Activated CD4-positive, alpha-beta T cell treated with anti-CD3 and anti-CD28 coated beads, Interleukin-2, amount 50 U/mL, for 24 hours (primary cell): ENCODE measurements around the gene FNIP1.
"Not testable (repeated sequence)": the region's sequence is repeated elsewhere in the genome, so short reads cannot be mapped to it uniquely, and the experiment has no call there.

Experiments
- DNase-seq, 2 donors: peaks; one replicate each; pipeline ENCODE4 v3.0.0-alpha.2; 2020; ENCODE audit warnings: low read depth in 1 of 2, low spot score in 1 of 2

FNIP1 gene

DNA sequence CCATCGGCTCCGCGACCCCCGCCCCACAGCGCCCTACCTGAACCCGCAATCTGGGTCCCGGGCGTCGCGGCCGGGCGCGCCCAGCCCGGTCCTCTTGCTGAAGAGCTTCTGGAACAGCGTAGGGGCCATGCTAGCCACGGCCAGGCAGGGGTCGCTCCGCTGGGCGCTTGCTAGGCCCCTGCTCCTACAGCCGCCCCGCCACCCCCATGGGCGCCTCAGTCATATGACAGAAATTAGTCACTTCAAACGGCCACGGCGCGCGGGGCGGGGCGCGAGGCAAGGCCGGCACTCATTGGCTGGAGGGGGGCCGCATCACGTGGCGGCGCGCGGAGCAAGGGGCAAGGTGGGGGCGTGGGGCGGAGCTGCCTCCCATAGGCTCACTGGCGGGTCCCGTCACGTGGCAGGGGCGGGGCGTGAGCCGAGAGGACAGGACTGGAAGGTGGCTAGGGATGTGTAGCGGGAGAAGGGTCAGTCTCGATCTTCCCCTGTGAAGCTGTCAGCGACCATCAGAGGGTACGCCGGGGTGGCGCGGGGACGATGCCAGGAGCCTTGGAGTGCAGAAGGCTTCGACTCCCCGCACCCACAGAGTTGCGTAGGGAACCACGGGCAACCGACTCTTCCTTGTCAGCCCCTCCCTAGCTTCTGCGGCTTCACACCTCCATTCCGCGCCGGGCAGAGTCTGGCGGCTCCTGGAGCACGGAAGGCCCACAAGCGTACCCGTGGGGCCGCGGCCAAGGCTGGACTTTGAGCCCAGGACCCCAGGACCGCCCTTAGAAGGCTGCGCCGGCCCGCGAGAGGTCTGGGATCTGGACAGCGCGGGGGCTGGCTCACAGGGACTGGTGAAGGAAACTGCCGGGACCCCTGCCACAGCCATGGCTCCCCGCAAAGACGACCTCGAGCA, at the start of gene FNIP1:
TSS of gene FNIP1 (minus strand) at position 225 of the 901 bp plus-strand sequence. CDS start at position 129, 96 bp downstream.
- DNase-seq, result peak; percentile 95 to 97

DNA sequence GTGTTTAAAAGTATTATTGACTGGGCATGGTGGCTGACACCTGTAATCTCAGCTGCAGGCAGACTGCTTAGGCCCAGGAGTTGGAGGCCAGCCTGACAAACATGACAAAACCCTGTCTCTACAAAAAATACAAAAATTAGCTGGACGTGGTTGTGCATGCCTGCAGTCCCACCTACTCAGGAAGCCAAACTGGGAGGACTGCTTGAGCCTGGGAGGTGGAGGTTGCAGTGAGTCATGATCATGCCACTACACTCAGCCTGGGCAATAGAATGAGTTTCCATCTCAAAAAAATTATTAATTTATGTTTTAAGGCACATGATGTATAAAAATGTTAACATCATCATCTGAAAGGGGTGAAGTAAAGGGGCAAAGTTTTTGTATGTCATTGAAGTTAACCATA, 49.7 kb upstream of the FNIP1 start:
- DNase-seq, result no peak

DNA sequence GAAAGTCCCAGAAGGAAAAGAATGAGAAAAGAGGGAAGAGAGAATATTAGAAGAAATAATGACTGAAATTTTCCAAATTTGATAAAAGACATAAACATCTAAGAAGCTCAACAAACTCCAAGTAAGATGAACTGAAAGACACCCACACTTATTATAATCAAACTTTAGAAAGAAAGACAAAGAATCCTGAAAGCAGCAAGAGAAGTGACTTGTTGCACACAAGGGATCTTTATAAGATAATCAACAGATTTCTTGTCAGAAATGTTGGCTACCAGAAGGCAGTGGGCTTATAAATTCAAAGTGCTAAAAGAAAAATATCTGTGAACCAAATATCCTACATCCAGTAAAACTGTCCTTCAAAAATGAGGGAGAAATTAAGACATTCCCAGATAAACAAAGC, 49.0 kb upstream of the FNIP1 start:
- DNase-seq, result no peak

DNA sequence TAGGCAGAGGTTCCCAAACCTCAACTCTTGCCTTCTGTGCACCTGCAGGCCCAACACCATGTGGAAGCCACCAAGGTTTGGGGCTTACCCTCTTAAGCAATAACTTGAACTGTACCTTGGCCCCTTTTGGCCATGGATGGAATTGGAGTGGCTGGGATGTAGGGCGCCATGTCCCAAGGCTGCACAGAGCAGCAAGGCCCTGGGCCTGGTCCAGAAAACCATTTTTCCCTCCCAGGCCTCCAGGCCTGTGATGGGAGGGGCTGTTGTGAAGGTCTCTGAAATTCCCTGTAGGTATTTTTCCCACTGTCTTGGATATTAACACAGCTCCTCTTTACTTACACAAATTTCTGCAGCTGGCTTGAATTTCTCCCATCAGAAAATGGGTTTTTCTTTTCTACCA, 46.2 kb upstream of the FNIP1 start:
- not testable (repeated sequence) for DNase-seq

DNA sequence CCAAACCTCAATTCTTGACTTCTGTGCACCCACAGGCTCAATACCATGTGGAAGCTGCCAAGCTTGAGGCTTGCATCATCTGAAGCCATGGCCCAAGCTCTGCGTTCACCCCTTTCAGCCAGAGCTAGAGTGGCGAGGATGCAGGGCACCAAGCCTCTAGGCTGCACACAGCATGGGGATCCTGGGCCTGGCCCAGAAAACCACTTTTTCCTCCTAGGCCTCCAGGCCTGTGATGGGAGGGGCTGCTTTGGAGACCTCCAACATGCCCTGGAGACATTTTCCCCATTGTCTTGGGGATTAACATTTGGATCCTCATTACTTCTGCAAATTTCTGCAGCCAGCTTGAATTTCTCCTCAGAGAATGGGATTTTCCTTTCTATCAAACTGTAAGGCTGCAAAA, 35.9 kb upstream of the FNIP1 start:
- DNase-seq, result not testable (repeated sequence)

DNA sequence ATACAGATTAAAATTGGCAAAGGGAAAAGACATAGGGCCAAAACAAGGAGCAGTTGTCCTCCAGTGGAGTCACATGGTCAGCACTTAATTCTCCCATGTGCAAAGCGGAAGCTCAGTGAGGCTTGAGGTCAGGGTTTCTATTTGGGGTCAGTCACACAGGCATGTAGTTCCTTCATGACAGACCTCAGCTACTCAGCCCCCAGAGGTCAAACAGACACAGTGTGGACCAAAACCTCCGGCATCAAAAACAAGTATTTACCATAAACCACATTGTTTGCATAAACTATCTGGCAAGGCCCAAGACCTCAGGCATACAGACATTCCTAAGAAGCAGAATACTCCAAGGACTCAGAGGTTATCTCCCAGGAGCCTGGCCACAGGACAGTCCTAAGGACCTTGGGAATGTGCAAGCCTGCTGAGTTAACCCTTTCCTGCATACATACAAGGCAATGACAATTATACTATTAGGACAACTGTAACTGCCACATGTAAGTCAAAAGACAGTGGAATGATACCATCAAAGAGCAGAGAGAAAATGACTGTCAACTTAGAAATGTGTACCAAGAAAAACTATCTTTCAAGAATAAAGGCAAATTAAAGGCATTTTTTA, 28.7 kb upstream of the FNIP1 start:
- DNase-seq, result no peak

DNA sequence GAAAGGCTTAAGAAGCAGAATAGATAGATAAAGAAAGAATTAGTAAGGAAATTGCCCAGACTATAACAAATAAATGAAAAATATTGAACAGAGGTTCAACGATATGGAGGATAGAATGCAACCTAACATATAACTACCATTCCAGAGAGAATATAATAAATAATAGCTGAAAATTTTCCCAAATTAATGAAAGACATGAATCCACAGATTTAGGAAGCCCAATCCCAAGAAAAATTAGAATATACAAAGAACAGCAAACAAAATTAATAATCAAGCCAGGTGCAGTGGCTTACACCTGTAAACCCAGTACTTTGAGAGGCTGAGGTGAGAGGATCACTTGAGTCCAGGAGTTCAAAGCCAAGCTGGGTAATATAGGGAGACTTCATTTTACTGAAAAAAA, 27.8 kb upstream of the FNIP1 start:
- DNase-seq, result no peak

DNA sequence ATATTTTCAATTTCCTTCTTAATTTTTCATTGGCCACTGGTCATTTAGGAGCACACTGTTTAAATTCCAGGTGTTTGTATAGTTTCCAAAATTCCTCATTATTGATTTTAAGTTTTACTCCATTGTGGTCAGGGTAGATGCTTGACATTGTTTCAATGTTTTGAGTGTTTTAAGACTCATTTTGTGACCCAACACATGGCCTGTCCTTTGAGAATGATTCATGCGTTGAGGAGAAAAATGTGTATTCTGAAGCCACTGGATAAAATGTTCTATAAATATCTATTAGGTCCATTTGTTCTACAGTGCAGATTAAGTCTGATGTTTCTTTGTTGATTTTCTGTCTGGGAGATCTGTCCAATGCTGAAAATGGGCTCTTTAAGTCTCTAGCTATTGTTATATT, 24.4 kb upstream of the FNIP1 start:
- DNase-seq, result no peak

DNA sequence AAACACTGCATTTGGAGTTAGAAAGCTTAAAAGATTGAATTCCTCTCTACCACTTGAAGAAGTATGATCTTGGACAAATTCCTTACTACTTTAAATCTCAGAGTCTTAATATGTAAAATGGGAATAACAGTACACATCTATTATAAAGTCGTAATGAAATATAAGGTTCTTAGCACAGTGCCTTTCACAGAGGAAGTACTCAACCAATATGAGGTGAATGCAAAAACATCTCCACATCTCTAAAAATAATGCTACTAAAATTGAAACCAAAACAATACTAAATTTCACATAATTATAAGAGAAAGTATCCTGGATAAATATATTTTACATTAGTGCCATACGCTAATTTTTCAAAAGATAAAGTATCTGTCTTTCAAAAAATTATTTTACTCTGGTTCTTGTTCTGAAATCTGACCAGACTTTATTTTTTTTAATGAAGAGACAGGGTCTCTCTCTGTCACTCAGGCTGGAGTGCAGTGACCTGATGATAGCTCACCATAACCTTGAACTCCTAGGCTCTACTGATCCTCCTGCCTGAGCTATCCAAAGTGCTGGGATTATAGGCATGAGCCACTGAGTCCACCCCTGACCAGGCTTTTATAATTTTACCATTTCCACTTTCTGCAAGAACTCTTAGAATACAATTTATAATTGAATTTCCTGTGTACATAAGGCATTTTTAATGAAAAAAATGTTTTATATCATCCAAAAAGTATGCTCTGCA, 21.3 kb upstream of the FNIP1 start:
- no peak for DNase-seq

DNA sequence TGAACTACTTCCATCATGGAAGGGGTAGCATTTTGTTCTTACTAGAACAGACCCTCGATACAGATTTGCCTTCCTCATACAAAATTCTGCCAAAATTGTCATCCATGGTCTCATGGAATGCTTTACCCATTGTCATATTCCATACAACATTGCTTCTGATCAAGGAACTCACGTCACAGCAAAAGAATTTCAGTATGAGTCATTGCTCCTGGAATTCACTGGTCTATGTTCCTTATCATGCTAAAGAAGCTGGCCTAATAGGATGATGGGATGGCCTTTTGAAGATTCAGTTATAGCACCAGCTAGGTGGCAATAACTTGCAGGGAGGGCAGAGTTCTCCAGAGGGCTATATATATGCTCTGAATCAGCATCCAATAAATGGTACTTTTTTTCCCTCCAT, 18.2 kb upstream of the FNIP1 start:
- DNase-seq, result no peak

DNA sequence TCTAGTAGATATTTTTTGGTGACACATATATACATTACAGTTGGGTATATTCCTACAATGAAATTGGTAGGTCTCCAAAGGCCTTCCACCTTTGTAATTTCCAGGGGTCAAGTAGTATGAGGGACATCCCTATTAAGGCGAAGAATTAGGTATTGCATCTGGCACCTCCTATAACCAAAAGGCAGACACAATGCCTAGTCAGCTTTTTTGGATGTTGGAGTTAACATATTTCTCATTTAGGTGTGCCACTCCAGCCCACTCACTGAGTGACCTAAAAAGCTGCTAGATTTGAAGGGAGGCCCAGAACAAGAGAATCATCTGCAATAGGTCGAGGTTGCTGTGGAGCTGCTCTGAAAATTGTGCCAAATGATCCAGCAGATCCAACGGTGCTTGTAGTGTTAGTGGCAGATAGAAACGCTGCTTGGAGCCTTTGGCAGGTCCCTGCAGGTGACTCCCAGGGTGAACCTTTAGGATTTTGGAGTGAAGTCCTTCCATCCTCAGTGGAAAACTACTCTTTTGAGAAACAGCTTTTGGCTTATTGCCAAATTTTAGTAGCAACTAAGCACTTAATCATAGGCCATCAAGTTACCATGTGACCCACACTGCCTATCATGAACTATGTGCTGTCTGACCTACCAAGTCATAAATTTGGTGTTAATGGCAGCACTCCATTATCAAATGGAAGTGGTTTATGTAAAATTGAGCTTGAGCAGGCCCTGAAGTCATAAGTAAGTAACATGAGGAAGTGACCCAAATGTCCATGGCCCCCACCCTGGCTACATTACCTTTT, 15.7 kb upstream of the FNIP1 start:
- no peak for DNase-seq

DNA sequence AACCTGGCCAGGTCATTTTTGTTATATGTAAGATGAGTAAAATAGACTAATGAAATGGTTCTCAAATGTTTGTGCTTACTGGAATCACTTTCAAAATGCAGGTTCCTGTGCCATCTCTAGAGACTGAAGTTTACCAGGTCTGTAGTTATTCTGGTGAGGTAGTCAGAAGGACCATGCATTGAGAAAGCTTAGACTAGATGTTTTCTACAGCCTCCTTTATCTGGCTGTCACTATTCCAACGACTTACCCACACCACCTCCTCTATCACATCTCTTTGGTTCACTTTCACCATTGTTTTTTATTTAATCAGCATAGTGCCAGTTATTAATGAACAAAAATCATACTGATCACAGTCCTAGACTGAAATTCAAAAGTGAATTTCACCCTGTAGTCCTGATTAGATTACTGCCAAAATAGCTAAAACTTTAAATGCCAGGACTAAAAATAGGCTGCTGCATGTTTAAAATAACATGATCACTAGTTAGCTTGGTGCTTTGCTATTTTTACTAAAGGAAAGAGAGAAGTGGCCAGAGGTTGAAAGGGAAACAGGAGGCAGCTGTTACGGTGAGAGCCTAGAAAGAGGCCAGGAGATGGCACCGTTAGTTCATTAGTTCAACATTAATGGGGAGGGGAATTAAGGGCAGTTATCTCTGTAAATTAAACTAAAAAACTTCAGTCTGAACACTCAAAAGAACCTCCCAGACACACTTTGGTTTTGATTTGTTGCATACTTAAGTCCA, 13.9 kb upstream of the FNIP1 start:
- DNase-seq, result no peak

DNA sequence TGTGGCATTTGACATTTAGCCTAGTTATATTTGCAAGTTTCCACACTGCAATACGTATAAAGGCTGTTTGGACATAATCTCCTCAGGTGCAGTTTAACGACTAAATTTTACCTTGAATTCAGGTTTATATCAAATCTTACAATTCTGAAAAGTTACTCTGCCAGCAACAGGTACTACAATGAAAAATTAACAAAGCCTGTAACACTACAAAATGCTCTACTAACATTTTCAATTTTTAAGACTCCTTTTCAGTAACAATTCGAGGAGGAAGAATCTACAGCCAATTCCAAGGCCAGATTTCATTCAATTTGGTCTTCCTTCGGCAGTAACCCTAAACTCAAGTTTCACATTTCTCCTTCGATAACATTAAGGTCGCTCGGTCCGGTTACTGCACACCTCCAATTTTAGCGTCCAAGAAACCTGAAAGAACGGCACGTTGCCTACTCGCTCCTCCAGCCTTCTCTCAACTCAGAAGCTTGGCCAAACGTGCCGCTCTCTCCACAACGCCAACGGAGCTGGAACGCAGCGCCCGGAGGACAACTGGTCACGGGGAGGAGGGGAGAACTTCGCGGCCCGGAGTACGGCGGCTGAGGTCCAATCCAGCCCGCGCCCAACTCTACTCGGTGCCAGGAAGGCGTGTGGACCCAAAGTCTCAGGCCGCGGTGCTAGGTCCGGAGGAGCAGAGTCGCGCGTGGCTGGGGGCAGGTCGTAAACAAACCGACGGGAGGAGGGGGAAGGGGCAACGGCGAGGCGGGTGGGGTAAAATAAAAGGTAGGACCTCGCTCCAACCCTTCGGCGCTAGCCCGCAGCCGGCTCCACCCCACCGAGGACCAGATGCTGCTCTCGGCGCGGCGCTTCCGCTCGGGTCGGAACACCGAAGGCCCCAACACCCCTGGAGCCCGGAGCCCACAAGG, 681 bp downstream of the FNIP1 start:
- DNase-seq, result peak in 1 of 2 donors; percentile 3

DNA sequence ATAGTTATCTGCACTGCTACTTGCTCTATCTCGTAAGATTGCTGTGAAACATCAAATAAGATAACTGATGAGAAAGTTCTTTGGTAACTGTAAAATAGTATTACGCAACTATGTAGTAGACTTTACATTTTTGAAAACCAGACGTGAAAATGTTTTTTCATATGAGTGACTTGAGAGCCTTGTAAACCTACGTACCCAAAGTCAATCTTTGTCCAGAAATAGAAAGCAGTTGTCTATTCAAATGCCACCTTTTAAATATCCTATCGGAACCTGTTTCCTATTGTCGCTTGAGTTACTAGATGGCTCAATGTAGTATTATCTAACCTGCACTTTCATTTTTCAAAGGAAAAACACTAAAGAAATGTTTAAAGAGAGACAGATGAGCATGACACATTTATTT, 1.6 kb downstream of the FNIP1 start:
- DNase-seq, result no peak

DNA sequence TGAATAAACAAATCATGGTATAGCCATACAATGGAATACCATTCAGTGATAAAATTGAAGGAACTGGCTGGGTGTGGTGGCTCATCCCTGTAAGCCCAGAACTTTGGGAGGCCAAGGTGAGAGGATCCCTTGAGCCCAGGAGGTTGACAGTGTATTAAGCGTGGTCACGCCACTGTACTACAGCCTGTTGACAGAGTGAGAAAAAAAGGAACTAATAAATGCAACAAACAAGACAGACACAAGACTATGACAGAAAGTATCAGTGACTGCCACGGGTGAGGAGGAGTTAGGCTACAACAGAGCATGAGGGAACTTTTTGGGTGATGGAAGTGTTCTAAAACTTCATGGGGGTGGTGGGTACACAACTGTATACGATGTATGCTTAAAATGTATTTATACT, 2.2 kb downstream of the FNIP1 start:
- no peak for DNase-seq

DNA sequence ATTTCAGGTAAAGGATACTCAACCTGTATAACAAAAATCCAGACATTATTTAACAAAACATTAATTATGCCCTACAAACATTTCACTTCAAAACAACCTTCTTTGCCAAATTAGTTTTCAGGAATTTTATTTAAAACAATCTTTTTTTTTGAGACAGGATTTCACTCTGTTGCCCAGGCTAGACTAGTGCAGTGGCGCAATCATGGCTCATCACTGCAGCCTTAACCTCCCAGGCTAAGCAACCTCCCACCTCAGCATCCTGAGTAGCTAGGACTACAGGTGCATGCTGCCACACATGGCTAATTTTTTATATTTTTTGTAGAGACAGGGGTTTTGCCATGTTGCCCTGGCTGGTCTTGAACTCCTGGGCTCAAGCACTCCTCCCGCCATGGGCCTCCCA, 3.9 kb downstream of the FNIP1 start:
- DNase-seq, result no peak

DNA sequence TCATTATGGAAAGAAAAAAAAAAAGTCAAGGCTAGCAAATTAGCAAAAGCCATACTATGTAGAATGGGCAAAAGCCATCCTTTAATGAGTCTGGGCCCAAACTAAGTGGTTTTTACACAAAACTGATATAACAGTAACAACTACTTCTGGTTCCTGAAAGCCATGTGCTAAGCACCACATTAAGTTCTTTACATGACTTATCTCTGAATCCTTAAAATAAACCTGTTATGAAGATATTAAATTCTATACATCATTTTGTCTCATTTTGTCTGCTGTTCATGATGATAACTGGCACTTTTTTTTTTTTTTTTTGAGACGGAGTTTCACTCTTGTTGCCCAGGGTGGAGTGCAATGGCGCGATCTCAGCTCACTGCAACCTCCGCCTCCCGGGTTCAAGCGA, 5.0 kb downstream of the FNIP1 start:
- DNase-seq, result no peak

DNA sequence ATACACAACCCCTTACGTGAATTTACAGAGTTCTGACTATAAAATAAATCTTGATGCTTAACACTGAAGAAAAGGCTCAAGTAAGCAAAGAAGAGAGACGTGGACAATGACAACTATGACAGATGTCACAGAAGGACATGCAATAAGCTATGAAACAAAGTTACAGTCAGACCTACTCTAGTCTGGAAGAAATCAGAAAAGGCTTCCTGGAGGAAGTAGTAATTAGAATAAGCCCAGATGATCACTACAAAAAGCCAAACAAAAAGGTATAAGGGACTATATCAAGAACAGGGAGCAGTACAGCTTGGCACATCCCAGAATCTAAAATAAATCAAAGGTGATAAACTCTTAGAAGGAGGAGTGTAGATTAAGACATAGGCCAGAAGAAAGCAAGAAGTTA, 6.3 kb downstream of the FNIP1 start:
- DNase-seq, result no peak

DNA sequence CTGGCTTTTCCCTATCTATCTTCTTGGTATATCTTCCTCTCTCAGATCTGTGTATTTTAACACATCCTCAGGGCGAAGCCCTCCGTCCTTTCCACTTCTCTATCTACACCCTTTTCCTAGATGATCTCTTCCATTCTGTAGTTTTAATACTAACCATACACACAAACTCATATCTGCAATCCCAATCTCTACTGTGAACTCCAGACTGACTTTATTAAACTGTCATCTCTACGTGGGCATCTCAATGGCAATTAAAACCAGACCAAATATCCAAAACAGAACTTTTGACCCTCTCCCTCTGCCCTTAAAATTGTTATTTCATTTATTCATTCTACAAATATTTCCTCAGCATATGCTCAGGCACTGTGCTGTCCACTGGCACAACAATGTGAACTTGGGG, 7.1 kb downstream of the FNIP1 start:
- no peak for DNase-seq

DNA sequence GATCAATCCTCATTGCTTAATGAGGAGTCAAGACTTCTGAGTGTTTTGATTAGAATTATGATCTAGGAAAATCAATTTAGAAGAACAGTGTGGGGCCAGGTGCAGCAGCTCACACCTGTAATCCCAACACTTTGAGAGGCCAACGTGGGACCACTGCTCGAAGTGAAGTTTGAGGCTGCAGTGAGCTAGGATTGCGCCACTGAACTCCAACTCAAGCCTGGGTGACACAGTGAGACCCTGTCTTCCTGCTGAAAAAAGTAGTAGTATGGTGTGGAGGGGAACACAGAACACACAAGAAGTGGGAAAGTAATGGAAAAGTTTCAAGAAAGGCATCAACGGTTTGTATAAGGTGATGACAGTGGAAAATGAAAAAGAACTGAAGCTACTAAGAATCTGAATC, 9.1 kb downstream of the FNIP1 start:
- DNase-seq, result no peak
